ENCODE results near the gene UBE2G2.

GRCh38 chr21:44795342-44795741 lies 6.3 kb downstream of the UBE2G2 start:
- no peak for TF ChIP-seq POLR2A (IDR thresholded peaks at IDR 0.05; ENCODE audit: low read depth, low read length)
- no peak for TF ChIP-seq CTCF (IDR thresholded peaks at IDR 0.05; ENCODE audit: extremely low read depth in 1 of 2, insufficient read depth in 1 of 2, low read depth in 1 of 2, low read length in 2 of 2)
- no peak for TF ChIP-seq POLR2AphosphoS5 (IDR thresholded peaks at IDR 0.05; ENCODE audit: insufficient read depth, low read depth, low read length)
- no peak for TF ChIP-seq EZH2 (IDR thresholded peaks at IDR 0.05; ENCODE audit: borderline replicate concordance, low read depth, low read length, severe bottlenecking)
